HL-60/S4 (cell line): ENCODE data around the gene ASCL4.

Experiments
- in situ Hi-C: fragments of 300-500 bp; cut with MboI; formaldehyde crosslinking; loops from 2 replicates; pipeline ENCODE4 v1.14.3; 2022; ENCODE audit warnings: low sequenced_read_pairs

Gene ASCL4

GRCh38 chr12:107778383-107779025, 4.0 kb downstream of the ASCL4 start:
- in situ Hi-C loops = no loop called here

- in situ Hi-C loops = no loop called here
Measured at GRCh38 chr12:107779077-107779831, 4.8 kb downstream of the ASCL4 start.

- in situ Hi-C loops = no loop called here
Measured at GRCh38 chr12:107780298-107780697, 5.8 kb downstream of the ASCL4 start.

GRCh38 chr12:107782067-107782466, 7.6 kb downstream of the ASCL4 start:
- in situ Hi-C loops = no loop called here

GRCh38 chr12:107783406-107784376, 9.2 kb downstream of the ASCL4 start:
- in situ Hi-C loops = no loop called here

GRCh38 chr12:107788281-107788680, 13.8 kb downstream of the ASCL4 start:
- in situ Hi-C loops = no loop called here

- in situ Hi-C loops = no loop called here
Measured at GRCh38 chr12:107788690-107789458, 14.4 kb downstream of the ASCL4 start.

GRCh38 chr12:107791465-107792089, 17.1 kb downstream of the ASCL4 start:
- in situ Hi-C loops = no loop called here

GRCh38 chr12:107794451-107794850, 19.9 kb downstream of the ASCL4 start:
- in situ Hi-C loops = no loop called here

GRCh38 chr12:107798580-107798979, 24.1 kb downstream of the ASCL4 start:
- in situ Hi-C loops = no loop called here

- in situ Hi-C loops = no loop called here
Measured at GRCh38 chr12:107801150-107801549, 26.6 kb downstream of the ASCL4 start.

- in situ Hi-C loops = no loop called here
Measured at GRCh38 chr12:107803092-107803491, 28.6 kb downstream of the ASCL4 start.

- in situ Hi-C loops = no loop called here
Measured at GRCh38 chr12:107805488-107806180, 31.1 kb downstream of the ASCL4 start.

- in situ Hi-C loops = no loop called here
Measured at GRCh38 chr12:107807471-107808150, 33.1 kb downstream of the ASCL4 start.

GRCh38 chr12:107817250-107817649, 42.7 kb downstream of the ASCL4 start:
- in situ Hi-C loops = no loop called here

- in situ Hi-C loops = no loop called here
Measured at GRCh38 chr12:107818984-107819383, 44.5 kb downstream of the ASCL4 start.

- in situ Hi-C loops = no loop called here
Measured at GRCh38 chr12:107822356-107822755, 47.9 kb downstream of the ASCL4 start.
